Activated naive CD8-positive, alpha-beta T cell treated with anti-CD3 and anti-CD28 coated beads, Interleukin-2, amount 50 U/mL, for 16 hours (primary cell): Measurements from ENCODE around the gene RHOF.
"Not testable (repeated sequence)": the region's sequence is repeated elsewhere in the genome, so short reads cannot be mapped to it uniquely, and the experiment has no call there.

Experiments used
- DNase-seq: peaks from one replicate; pipeline ENCODE4 v3.0.0-alpha.2; 2020; ENCODE audit warnings: low read depth, low spot score

Gene RHOF

DNA sequence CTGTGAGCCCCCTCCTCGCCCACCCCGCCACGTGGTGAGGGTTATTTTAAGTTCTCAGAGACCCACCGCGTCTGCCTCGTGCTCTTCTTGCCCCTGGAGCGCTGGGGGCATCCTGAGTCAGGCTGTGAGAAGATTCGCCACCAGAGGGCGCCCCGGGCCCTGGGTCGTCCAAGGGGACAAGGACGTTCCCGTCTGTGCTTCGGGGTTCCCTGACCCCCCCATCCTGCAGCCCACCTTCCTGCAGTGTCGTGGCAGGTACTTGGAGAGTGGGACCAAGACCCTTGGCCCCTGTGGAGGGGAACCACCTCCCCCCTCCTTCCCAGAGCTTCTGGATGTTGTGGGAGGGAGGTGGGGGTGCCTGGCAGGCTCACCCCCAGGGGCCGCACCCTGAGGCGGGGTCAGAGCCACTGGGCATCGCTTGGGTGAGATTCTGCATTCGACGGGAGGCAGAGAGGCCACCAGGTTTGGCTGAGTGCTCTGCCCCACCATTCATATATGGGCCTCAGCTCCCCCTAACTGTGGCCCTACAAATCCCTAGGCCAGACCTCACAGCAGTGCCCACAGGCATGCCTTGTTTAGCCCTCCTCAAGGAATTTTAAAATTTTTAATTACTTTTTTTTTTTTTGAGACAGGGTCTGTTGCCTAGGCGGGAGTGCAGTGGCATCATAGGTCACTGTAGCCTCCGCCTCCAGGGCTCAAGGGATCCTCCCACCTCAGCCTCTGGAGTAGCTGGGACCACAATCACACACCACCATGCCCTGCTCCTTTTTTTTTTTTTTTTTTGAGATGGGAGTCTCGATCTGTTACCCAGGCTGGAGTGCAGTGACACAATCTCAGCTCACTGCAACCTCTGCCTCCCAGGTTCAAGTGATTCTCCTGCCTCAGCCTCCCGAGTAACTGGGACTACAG, 17.0 kb downstream of the RHOF start:
- peak; percentile 81 for DNase-seq

DNA sequence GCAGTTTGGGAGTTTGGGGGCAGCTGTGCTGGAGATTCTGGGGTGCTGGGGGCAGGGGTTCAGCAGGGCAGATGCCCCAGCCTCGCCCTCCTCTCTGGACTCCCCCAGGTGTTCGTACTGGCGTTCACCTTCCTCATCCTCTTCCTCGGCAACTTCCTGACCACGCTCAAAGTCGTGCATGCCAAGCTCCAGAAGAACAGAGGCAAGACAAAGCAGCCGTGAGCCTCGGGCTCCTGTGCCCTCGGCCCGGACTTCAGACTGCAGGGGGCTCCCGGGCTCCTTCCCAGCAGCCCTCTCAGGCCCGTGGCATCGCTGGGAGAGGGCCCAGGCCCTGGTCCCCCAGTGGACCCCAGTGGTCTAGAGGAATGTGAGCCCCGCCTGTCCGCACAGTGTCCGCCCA, 18.0 kb downstream of the RHOF start:
- no peak for DNase-seq

DNA sequence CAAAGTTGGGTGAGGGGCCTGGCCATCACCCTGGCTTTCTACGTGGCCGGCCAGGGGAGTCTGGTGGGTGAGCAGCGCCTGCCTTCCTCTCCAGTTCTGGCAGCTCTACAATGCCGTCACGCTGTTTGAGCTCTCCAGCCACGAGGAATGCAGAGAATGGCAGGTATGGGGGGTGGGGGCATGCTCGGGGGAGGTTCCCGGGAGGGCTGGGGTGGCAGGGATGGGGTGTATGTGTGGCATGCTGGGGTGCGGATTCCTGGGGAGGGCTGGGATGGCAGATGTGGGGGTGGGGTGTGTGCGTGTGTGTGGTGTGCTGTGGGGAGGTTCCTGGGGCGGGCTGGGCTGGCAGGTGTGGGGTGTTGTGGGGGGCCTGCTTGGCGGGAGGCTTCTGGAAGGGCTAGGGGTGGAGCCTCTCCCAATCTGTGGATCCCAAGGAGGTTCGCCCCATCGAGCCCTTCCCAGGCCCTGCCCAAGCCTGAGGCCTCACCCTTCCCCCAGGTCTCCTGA, 18.5 kb downstream of the RHOF start:
- DNase-seq: no peak

DNA sequence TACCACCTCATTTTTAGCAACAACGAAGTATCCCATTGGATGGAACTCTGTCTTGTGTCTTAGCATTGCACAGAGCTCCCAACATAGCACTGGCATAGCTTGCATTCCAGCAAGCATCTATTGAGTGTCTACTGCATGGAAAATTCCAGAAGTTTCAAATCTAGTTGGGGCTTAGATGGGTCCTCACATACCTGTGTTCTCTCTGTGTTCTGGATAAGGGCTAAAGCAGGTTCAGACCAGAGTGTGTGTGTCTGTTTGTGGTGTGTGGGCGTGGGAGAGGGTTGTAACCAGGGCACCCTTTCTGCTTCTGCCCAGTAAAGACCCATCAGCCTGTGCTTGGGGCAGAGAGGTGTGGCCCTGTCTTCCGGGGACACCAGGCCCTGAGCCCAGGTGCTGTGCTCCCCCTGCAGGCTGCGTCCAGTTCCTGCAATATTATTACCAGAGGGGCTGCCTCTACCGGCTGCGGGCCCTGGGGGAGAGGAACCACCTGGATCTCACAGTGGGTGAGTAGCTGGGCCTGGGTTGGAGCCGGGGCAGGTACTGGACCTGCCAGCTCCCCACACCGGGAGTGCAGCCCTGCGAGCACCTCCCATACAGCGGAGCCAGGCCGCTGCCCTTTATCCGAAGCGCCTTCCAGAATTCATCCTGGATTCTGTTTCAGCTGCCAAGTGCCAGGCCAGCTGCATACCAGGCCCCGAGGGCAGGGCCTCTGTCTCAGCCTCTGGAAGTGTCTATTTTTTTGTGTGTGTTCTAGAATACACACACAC, 20.3 kb downstream of the RHOF start:
- DNase-seq: peak; percentile 48

DNA sequence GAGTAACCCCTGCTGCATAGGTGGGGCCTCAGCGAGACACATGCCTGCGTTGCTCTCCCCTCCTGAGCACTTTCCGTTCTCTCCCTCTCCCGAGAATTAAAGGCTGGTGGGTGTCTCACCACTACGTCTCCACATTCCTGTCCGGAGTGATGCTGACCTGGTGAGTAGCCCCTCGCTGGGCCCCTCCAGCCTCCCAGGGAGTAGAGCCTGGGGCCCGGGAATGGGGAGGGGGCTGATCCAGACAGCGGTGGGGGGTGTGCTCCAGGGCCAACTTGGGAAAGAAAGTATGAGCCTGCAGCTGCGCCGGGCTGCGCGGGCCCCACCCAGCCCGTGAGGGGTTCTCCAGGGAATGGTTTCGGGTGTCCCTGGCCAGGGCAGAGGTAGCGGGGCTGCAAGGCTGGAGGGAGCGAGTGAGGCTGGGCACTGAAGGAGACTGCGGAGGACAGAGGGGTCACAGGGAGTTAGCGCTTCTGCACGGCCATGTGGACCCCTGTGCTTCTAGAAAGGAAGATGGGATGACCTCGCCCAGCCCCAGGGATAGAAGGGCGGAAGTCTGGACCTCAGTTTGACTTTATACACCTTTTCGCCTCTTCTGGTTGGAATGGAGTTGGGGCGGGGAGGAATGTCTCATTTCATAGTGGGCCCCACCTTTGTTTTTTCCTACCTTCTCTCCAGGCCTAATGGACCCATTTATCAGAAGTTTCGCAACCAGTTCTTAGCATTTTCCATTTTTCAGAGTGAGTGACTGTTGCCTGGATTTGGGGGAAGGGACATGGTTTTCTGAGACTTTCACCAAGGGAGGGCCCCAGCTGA, 22.5 kb downstream of the RHOF start:
- no peak for DNase-seq

DNA sequence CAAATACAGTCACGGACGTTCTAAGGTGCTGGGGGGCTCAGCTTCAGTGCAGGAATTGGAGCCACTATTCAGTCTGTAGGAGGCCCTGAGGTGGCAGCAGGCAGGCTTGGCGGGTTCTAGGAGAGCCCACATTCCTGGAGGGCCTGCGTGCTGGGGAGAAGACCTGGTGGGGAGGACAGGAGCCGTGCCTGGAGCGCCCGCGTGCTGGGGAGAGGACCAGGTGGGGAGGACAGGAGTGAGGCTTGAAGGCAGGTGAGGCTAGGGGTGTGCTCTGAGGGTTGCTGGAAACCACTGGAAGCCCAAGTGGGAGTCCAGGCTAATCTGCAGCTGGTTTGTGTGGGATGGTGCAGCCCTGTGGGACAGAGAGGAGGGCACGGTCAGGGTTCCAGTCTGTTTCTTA, 23.1 kb downstream of the RHOF start:
- DNase-seq: no peak

DNA sequence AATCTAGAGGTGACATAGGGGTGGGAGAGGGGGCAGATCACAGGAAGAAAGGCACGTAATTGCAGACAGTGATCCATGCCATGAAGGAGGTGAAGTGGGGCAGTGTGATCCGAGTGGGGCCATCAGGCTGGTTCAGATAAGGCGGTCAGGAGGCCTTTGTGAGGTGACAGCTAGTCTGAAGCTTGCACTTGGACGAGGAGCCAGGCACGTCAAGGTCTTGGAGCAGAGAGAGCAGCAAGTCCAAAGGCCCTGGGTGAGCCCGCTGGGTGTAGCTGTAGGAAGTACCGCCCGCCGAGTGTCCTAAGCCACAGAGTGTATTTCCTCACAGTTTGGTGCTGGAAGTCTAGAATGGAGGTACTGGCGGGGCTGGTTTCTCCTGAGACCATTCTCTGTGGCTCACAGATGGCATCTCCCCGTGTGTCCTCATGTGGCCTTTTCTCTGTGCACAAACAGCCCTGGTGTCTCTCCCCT, 23.6 kb downstream of the RHOF start:
- no peak for DNase-seq

DNA sequence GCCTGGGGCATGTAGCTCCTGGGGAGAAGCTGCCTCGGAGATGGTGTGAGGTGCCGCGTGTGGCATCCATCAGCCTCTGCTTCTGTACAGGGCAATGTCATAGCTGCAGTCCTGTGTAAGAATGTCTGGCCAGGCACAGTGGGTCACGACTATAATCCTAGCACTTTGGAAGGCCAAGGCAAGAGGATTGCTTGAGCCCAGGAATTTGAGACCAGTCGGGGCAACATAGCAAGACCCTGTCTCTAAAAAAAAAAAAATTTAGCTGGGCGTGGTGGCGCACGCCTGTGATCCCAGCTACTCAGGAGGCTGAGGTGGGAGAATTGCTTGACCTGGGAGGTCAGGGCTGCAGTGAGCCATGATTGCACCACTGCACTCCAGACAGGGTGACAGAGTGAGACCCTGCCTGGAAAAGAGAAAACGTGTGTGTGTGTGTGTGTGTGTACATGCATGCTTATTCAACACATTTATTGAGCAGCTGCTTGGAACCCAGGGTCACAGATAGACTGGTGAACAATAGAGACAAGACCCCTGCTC, 24.1 kb downstream of the RHOF start:
- no peak for DNase-seq

DNA sequence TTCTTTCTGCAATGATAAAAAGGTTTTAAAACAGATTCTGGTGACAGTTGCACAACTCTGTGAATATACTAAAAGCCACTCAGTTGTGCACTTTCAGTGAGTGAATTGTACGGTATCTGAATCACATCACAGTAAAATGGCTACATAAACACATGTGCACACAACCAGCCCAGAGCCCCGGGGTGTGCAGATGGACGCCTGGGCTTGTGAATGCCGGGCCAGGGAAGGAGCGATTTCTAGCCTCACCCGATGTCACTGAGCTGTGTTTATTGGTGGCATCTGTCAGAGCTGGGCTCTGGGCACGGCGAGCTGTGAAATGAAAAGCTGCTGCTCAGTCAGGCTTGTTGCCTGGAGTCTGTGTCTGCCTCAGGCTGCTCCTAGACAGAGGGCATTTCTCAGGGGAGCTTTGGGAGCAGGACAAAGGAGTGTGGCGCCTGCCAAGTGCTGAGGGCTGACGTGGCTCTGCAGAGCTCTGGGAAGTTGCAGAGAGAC, 25.9 kb downstream of the RHOF start:
- no peak for DNase-seq

DNA sequence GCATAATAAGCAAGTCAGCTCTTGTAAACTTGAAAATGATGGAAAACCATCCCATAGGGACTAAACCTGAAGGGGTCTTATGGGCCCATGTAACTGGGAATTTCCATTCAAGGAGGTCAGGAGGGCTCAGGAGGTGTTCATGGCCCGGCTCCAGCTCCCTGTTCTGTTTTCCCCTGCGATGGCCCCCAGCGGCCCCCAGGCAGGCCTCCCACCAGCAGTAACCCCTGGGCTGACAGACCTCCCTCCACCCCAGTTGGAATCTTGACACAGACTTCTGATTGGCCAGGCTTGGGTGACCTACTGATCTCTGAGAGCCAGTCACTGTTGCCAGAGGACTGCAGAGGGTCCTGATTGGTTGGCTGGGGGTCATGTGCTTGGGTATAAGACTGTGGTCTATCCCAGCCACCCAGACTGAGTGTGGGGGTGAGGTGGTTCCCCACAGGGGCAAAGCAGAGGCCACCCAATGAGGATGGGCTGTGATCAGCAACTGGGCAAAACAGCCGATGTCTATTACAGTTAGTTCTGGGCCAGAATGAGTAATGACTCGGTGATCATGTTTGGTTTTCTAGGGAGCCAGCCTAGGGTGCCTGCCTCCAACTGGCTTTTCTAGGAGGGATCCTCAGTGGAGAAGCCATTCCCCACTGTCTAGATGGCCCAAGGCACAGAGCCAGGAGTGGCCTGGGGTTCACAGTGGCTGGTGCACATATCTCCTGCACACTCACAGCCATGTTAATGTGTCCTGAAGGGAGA, 27.0 kb downstream of the RHOF start:
- no peak for DNase-seq

DNA sequence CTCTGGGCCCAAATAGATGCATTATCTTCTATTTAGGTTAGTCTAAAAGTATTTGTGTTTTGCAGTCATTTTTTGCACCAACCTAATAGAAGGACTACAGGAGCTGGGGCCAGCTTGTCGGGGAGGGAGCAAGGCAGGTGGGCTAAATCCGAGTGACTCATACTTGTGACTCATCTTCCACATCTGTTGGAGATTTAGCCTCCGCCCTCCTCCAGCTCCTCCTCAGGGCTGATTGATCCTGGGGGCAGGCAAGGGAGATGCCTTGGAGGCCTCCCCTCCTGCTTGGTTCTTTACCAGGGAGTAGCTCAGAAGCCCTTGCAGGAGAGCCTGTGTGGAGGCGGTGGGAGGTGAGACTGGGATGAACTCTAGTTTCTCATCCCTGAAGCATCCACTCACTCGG, 27.9 kb downstream of the RHOF start:
- DNase-seq: no peak

DNA sequence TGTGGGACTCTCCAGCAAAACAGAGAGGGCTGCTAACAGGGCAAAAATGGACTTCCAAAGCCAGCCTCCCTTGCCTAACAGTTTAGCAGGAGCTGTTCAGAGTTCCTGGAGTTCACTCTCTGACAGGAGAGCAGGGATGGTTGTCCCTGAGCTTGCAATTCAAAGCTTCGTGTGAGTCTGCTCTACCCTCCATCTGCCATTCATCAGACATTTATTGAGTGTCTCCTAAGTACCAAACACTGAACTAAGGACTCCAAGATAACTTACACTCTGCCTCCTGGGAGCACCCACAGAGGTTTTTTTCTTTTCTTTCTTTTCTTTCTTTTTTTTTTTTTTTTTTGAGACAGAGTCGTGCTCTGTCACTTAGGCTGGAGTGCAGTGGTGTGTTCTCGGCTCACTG, 28.7 kb downstream of the RHOF start:
- DNase-seq: no peak

DNA sequence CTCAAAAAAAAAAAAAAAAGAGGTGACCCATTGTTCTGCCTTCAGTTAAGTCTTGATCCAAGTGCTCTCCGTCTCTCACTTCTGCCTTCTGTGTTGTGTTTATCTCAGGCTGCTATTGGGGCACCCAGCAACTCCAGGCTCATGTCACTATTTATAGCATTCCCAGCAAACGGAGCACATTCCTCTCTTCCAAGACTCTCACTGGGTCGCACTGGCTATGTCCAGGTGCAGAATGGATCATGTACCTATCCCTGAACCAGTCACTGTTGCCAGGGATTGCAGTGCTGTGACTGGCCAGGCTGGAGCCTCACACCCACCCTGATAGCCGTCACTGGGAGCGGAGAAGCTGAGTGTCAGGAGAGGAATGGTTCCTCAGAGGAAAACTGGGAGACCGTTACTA, 31.2 kb downstream of the RHOF start:
- DNase-seq: no peak

DNA sequence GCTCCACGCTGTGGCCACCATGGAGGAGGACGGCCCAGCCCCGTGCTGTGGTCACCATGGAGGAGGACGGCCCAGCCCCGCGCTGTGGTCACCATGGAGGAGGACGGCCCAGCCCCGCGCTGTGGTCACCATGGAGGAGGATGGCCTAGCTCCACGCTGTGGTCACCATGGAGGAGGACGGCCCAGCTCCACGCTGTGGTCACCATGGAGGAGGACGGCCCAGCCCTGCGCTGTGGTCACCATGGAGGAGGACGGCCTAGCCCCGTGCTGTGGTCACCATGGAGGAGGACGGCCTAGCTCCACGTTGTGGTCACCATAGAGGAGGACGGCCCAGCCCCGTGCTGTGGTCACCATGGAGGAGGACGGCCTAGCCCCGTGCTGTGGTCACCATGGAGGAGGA, 35.0 kb downstream of the RHOF start:
- not testable (repeated sequence) for DNase-seq

DNA sequence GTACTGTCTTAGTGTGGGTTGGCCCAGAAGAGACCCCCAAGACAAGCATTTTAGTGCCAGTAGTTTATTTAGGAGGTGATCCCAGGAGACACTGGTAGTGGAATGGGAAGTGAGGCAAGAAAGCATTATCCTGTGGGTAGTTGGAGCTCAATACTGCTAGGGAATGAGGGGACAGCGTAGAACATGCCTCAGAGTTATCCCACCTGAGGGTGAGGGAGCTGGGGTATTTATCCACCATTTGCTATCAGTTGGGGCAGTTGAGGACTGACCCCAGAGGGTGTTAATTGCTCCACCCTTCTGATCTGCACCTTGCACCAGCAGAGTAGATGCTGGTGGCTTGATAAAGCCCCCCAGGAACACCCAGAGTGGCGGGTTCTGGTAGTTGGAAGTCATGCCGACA, 37.9 kb downstream of the RHOF start:
- DNase-seq: no peak

DNA sequence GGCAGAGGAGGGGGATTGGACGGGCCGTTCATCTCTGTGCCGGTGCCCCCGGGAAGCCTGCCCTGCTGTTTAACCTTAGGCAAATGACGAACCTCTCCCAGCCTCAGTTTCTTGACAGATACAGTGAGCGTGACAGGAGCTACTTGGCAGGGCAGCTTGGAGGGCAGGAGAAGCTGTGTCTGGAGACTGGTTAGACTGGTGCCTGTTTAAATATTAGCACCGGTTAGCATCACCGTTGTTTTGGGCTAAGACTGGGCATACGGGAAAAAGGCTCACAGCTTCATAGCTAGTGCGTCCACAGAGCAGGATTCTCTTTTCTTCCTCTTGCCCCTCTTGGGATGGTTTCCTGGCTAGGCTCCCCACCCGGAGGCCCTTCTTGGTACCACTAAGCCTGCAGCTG, 38.7 kb downstream of the RHOF start:
- DNase-seq: no peak

DNA sequence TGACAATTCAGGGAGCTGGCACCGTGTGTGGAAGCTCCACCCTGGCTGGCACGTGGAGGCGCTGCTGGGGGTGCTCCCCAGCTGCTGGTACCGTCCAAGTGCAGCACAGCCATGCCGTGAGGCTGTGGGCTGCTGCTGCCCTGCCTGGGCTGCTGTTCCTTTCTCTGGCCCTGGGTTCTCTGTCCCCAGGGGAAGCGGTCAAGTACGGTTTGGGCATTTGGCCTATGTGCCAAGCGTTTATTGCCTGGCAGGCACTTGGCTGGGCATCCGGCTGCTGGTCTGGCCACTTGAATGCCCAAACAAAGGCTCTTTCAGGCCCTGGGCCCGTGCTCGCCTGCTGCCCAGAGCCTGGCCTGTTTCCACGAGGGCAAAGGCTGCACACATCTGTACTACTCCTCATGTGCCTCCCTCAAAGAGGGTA, 39.6 kb downstream of the RHOF start:
- DNase-seq: no peak

DNA sequence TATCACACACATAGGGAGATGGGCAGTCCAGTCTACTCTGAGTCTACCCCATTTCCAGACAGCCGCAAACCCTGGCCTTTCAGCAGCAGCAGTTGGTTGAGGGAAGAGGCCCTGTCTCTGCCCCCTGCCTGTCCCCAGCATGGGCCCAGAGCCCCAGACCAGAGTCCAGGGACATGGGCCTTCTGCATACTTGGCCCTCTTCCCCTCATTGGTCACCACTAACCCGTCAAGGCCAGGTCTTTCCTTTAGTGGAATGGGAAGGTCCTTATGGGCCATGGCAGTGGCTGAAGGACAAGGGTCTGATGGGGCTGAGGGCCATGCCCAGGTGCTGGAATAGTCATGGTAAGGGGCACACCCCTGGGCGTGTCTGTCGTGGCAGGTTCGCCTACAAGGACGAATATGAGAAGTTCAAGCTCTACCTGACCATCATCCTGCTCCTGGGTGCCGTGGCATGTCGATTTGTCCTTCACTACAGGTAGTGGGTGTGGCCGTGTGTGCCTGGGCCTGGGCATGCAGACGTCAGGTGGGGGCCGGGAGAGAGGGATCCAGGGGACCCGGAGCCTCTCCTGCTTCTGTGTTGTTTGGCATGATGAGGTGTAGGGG, 41.6 kb downstream of the RHOF start:
- DNase-seq: no peak

DNA sequence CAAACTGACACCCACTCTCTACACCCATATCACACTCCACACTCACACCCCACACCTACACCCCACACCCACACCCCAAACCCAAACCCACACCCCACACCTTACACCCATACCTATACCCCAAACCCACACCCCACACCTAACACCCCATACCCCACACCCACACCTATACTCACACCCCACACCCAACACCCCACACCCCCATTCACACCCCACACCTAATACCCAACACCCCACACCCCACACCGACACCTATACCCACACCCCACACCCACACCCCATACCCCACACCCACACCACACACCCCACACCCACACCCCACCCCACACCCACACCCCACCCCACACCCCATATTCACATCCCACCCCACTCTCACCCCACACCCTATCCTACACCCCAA, 42.5 kb downstream of the RHOF start:
- DNase-seq: no peak

DNA sequence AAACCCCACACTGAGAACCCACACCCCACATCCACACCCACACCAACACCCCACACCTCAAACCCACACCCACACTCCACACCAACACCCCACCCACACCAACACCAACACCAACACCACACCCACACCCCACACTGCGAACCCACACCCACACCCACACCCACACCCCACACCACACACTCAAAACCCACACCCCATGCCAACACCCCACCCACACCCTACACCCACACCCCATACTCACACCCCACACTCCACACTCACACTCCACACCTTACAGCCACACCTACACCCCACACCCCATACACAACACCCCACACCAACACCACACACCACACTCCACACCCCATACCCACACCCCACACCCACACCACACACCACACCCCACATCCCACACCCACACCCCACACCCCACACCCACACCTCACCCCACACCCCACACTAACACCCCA, 43.0 kb downstream of the RHOF start:
- no peak for DNase-seq
